Activated CD4-positive, alpha-beta T cell treated with anti-CD3 and anti-CD28 coated beads, Interleukin-2, amount 50 U/mL, for 24 hours (primary cell): Measurements from ENCODE around the gene TNS4.

Experiments
- DNase-seq, 2 donors: peaks; one replicate each; pipeline ENCODE4 v3.0.0-alpha.2; 2020; ENCODE audit warnings: low read depth in 1 of 2, low spot score in 1 of 2

The TNS4 gene

DNA sequence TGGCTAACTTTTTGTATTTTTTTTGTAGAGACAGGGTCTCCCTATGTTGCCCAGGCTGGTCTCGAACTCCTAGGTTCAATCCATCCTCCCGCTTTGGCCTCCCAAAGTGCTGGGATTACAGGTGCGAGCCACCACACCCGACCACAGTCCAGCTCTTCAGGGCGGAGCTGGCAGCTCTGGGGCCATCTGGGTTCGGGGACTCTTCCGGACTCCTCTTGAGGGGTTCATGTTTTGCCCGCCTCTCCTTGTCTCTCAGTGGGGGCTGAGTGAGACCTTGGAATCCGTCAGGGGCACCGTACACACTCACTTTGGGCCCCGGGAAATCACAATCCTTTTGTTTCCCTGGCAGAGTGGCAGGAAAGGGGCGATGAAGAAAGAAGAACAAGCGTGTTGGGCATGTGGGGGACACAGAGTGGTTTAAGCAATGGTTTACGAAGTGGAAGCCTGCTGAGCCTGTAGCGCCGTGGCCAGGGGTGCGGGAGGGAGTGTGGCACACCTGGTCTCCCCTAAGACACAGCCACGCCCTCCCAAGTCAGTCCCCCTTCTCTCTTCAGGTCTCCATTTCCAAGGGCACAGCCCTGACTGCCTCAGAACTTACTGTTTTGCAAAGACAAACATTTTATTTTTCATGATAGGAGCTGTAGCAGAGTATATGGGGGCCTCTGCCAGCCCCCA lies 26.1 kb downstream of the TNS4 start:
- DNase-seq: no peak

DNA sequence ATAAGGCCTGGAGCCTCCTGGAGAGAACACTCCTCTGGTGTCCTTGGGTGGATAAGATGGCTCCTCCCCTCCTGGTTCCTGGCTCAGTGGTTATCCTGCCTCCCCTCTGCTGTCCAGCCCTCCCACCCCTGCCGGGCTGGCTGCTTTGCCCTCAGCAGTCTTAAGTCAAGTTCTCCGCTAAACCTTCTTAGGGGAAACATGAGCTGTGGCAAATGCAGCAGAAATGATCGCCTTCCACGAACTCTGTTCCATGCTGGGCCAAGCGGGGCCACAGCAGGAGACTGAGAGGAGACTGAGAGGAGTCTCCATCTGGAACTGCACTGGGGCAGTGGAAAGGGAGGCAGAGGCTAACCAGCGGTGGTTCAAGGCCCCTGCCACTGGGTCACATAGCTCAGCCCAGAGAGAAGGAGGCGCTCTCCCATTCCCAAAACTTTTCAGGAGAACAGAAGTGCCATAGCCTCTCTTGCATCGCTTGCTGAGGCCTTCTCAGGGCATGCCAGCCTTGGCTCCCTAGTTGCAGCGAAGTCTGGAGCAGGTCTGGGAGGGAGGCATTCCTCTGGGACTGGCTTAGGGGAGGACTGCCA lies 26.9 kb downstream of the TNS4 start:
- DNase-seq: no peak

DNA sequence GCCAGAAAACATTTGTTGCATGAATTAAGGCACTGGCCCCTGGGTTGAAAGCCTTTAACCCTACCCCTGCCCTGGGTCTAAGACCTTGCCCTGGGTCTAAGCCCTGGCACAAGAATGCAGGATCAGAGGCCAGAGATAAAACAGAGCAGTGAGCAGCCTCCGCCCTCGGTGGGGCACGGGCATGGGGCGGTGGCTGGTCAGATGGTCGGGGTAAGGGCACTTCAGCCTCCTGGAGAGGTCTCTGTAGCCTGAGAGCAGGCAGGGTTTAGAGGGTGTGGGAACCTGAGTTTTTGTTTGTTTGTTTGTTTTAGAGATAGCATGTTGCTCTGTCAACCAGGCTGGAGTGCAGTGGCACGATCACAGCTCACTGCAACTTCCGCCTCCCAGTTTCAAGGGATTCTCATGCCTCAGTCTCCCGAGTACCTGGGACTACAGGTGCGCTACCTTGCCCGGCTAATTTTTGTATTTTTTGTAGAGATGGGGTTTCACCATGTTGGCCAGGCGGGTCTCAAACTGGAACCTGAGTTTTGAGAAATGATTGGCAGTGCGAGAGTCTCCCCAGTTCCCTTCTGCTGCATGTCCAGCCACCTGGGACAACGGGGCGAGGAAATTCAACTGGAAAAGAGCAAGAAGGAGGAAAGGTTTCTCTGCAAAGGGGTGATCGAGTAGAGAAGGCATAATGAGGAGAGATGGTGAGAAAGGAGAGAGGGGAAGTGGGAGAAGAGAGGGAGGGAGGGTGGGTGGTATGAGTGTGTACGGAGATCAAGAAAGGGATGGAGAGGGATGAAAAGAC lies 27.7 kb downstream of the TNS4 start:
- no peak for DNase-seq

DNA sequence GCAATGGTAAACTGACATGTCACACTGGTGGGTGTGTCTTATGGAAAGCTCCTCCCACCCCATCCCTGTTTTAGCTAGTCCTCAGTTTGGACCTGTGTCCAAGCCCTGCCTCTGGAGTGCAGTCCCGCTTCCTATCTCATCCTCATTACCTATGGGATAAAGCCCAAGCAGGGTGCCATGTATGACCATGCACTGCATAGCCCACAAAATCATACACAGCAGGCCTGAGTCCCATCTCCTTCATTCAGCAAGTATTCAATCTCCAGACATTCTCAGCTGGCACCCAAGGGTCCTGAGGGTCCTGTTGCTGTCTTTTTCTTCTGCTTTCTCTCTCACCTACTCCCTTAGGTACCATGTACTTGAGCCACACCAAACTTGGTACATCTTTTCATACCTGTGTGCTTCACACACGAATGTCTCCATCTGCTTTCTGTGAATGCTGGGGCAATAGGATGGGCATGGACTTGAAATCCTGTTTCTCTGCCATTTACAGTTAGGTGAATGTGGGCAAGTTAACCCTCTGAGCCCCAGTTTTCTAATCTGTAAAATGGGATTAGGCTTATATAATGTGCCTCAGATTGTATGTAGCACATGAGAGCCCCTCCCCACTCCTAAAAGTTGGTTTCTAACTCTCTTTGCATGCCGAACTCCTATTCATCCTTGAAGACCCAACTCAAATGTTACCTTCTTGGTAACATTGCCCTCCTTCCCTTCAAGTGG lies 28.5 kb downstream of the TNS4 start:
- no peak for DNase-seq

DNA sequence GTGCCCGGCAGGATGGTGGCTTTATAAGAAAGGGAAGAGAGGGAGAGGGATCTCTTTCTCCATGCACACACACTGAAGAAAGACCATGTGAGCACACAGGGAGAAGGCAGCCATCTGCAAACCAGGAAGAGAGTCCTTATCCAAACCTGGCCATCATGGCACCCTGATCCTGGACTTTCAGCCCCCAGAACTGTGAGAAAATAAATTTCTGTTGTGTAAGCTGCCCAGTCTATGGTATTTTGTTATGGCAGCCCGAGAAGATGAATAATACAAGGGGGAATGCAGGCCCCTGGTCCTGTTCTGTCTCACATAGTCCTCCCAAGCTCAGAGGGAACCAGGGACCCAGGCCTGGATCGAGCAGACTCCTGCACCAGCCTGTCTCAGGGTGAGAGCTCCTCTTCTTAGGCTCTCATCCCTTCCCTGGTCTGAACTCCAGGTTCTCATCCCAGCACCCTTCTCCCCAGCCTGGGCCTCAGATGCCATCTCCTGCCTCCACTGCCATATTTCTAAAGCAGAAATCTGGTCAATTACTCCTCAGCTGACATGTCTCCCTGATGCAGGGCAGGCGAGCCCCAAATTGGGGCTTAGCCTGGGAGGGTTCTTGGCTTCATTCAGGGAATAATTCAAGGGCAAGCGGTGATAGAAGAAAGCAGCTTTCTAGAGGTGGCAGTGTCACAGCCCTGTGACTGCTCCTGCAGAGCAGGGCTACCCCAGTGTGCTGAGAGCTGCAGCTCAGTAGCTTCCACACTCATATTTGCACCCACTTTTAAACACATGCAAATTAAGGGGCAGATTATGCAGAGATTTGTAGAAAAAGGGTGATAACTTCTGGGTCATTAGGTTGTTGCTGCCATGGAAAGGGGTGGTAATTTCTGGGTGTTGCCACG lies 29.3 kb downstream of the TNS4 start:
- DNase-seq: no peak

DNA sequence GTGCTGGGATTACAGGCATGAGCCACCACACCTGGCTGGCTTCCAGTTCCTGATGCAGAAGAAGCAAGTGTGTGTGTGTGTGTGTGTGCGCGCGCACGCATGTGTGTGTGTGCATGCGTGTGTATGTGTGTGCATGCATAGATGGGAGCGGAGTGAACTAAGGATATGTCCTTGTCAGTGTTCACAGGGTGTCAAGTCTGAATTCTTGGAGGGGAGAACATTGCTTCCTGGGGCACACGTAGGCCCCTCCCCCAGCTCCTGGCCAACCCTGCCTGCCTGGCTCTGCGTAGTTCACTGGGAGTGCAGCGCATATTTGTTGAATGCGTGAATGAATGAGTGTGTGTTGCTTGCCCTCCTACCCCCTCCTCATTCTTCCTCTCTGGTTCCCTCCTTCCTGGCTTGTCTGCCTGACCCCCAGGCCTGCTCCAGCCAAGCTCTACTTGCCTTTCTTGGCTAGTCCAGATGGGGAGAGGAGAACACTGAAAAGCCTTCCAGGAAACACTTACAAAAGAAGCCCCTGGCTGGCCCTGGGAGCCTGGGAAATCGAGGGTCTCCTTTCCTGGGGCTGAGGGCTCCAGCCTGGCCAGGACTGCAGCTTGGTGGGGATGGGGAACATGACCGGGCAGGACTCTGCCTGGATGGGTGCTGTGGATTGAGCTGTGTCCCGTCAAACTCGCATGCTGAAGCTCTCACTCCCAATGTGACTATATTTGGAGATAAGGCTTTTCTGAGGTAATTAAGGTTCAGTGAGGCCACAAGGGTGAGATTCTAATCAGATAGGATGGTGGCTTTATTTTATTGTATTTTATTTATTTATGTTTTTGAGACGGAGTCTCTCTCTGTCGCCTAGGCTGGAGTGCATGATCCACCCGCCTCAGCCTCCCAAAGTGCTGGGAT lies 30.2 kb downstream of the TNS4 start:
- DNase-seq: no peak

DNA sequence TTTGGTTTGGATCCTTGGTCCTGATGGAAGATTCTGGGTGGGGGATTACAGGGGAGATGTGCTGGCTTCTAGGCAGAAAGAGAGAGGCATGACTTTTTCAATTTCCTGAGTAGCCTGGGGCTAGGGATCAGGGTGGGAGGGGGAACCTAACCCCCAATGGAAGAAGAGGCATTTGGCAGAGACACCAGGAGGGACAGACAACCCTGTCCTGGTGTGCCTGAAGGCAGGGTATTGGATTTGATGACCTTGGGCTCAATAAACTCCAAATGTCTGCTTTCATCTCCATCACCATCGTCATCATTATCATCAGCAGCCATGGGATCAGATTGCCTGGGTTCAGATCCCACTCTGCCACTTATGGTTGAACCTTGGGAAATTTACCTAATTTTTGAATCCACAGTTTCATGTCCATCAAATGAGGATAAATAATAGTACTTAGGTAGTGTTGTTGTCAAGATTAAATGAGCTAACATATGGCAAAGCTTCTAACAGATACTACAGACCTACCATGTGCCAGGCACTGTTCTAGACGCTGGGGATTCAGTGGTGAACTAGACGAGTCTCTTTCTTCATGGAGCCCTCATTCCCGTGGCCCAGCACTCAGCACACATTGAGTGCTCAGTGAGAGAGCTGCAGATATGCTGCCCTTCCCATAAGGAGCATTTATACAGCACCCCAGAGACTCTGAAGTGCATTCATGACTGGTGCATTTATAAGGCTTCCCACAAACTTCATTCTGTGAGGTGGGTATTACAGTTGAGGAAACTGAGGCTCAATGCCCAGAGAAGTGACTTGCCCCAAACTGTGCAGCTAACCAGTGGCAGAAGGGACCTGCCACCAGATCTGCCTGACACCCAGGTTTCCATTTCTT lies 31.4 kb downstream of the TNS4 start:
- DNase-seq: no peak

DNA sequence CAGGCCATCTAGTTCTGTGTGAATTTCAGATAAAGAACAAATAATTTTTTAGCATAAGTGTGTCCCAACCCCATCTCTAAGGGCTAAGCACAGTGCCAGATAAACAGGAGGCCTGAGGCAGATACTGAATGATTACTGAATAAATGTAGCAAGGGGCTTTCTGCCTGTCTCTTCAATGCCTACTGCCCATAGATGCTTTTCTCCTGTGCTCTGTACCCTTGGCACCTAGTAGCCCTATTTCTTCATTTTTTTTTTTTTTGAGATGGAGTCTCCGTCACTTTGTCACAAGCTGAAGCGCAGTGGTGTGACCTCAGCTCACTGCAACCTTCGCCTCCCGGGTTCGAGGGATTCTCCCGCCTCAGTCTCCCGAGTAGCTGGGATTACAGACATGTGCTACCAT lies 32.9 kb downstream of the TNS4 start:
- DNase-seq: no peak

DNA sequence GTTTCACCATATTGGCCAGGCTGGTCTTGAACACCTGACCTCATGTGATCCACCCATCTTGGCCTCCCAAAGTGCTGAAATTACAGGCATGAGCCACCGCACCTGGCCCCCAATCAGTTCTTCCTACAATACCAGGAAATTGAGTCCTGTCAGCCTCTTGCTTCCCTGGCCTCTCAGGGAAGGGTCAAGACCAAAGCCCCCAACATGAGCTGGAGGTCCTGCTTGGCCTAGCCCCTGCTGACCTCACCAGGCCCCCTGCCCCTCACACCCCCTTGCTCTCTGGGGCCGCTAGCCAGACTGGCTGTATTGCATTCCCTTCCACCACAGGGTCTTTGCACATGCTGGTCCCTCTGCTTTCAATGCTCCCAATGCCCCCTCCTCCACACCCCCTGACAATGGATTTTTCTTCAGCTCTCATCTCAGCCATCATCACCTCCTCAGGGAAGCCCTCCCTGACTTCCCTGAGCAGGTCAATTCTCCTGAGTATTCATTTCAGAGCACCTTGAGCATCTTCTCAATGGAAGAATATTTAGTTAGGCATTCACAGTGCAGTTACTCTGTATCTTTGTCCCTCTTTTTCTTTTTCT lies 34.0 kb downstream of the TNS4 start:
- no peak for DNase-seq

DNA sequence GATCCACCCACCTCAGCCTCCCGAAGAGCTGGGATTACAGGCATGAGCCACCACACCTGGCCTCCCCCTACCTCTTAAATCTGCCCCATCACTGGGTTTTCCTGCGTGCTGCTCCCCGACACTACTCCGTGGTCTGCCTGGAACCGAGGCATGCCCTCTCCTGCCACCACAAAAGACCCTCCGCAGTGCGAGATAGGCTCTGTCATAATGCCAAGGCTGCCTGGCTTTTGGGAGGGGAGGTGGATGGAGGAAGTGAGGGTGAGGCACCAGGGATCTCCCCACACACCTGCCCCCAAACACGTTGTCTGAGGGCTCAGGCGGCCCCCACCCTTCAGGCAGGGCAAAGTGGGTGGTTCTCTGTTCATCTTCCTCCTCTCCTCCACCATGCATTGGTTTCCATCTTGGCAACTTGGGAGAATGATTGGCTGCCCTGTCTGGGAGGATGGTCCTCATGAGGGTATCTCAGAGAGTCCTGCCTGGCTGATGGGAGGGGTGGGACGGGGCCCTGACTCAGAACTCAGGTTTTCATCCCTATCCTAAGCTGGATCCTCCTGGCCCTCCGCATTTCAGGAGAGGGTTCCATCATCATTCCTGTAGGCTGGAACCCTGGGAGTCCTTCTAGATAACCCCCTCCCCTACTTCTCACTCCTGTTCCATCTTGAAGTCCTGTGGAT lies 35.0 kb downstream of the TNS4 start:
- DNase-seq: no peak

DNA sequence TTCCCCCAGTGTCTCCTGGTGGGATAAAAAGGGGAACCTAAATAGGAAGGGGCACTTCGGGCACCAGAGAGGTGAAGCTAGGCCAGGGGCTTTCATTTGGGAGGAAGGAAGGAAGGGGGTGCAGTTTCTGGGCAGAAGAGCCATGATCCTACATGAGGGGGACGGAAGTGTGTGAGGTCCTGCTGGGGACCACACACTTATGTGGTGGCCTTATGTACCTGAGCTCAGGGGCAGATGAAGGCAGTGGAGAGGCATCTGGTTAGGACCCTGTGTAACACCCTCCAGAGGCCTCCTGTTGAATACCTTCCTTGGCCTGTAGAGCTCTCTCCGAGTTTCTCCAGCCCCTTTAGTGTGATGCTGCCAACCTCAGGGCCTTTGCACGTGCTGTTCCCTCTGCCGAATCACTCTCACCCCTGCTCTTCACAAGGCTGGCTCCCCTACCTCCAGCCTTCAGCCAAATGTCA lies 37.0 kb downstream of the TNS4 start:
- no peak for DNase-seq

DNA sequence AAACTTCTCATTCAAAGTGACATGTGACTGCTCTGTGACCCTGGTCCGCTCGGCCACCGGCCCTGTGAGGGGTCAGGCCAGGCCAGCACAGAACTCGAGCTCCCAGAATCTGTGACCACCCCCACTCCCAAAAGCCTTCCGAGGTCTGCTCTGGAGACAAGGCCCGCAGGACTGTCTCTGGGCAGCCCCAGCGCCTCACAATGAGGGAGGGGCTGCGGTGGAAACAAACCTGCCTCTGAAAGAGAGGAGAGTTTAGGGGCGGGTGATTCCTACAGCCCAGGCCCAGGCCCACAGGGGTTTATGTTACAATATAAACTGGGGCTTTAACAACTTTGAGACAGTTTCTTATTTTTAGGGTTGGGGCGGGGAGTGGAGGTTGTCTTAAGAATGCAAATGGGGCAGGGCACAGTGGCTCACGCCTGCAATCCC lies 38.3 kb downstream of the TNS4 start:
- no peak for DNase-seq

DNA sequence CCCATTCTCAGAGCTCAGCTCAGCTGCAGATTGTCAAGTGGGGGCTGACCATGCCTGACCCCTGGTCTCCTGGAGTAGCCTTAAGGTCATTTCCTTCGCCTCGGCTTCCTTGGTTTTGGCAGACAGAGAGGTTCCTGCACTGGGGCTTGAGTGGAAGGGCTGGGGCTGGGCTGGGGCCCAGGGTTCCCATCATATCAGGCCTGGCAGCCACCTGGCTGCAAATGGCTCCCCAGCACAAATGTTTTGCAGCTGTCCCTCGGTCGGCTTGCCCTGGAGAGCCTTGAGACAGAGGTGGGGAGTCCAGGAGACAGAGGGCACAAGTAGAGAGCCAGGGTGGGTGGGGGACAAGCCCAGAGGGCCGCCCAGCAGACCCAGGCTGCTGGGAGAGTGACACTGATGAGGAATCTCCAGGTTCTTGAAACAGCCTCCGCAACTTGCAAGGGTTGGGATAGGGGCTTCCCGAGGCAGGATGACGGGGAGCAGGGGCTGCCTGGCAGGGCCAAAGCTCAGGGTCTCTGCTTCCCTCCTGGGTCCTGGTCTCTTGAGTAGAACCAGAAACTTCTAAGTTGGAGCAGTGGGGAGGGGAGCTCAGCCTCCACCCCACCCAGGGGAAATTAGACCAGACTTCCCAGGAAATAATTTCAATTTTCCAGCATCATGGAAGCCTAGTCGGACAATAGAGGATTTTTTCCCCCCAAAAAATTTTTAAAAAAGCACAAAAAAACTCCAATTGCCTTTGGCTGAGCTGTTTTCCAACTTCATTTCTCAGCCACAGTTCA lies 38.9 kb downstream of the TNS4 start:
- DNase-seq: no peak

DNA sequence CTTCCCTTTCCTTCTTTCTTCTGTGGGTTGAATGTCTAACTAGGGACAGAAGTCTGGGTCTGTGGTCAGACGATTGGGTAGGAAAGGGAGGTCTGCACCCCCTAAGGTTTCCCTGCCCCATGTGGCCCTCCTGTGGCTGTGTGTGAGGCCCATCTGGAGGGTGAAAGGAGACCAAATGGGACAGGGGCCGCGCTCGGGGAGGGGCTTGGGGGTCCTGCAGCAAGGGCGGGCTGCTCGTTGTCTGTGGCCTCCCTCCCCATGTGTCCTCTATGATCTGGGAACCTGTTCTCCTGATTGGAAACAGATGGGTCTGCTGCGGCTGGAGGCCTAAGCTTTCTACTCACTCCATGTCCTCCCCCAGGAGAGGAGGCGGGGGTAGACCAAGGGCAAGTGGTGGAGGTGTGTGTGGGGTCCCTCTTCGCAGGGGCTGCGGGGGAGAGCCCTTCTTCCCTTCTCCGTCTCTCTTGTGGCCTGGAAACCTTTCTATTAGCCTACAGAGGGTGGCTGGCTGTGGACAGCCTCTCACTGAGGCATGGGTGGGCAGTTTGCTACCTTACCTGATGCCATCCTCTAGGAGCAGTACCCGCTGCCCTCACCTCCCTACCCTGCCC lies 39.6 kb downstream of the TNS4 start:
- no peak for DNase-seq

DNA sequence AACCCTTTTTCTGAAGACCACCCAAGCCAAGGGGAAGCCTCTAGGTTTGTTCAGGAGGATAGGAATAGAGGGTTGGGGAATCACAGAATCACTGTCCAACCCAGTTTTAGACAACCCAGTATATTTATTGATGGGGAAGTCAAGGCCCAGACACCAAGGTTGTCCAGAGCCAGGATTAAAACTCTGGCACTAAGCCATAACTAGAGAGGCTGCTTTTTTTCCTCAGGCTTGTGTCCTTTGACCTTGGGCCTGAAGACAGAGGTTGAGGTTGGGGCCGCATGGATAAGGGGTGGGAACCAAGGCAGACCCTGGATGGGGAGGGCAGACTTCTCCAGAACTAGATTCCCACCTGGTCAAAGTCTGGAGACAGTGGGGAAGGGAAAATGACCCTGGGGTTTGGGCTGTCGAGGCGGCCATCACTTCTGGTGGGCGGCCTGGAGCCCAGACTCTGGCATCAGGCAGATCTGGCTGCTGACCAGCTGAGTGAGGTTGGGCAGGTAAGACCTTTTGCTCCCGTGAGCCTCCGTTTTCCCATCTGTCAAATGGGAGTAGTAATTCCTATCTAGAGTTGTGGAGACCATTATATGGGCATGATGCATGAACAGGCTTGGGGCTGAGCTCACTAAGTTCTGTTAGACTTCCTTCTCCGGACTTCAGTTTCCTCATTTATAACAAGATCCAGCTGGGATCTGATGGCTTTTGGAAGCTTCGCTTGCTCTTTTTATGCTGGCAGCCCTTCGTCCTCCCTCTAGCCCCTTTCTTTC lies 40.3 kb downstream of the TNS4 start:
- DNase-seq: no peak

DNA sequence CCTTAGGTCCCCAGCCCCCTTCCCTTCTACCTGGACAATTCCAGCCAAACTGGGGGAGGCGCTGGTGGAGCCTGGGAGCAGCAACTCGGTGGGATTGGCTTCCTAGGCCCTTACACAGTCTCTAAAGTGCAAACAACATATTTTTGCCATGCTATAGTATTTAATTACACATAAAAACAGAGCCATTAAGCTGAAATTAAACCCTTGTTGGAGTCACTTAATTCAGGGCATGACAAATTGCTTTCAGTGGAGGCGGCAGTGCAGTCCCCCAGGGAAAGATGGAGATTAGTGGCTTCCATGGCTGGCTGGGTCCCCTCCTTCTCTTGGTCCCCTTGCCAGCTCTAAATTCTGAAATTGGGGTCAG lies 40.8 kb downstream of the TNS4 start:
- DNase-seq: no peak
